ENCODE results near the gene CACNG3.

- no peak for TF ChIP-seq POLR2A (IDR thresholded peaks at IDR 0.05)
- TF ChIP-seq CTCF (IDR thresholded peaks at IDR 0.05), result peak; percentile 24 to 57 (median 49)
Measured at GRCh38 chr16:24253192-24253591, 2.9 kb upstream of the CACNG3 start.
